Gastrocnemius medialis (tissue), 4 donors: ENCODE data around the gene NUAK2.

Experiments
- CTCF ChIP-seq, 5 experiments: fragments of 450-650 bp in 3 of 5; fragments of 200-600 bp in 2 of 5; sonication (generic) in 2 of 5; IDR thresholded peaks in 4 of 5; conservative IDR thresholded peaks in 1 of 5; 1 replicate in 4 of 5; 2 replicates in 1 of 5; pipeline ENCODE4 v1.5.1; 2016 to 2019; ENCODE audit warnings: antibody characterized with exemption in 5 of 5, mild to moderate bottlenecking in 3 of 5, moderate library complexity in 3 of 5
- POLR2A ChIP-seq, 2 donors: fragments of 450-650 bp; IDR thresholded peaks; one replicate each; pipeline ENCODE4 v1.6.1; 2017; ENCODE audit warnings: antibody characterized with exemption in 2 of 2, mild to moderate bottlenecking in 2 of 2, moderate library complexity in 2 of 2

DNA sequence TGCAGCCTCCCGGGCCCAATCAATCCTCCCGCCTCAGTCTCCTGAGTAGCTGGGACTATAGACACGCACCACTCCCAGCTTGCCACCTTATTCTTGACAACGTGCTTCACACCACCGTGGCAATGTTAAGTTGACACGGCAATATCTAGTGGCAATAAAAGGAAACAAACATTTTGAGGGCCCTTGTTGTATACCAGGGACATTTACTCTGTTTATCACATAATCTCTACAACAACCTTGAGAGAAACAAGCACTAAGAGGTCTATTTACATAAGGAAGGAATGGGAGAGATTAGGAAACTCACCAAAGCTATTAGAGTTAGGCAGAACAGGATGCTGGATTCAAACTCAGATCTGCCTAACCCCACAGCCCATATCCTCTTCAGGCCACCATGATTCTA lies 32.1 kb upstream of the NUAK2 start:
- TF ChIP-seq CTCF (IDR thresholded peaks at IDR 0.05 in 4 of 5, conservative IDR thresholded peaks at IDR 0.05 in 1 of 5) (no peak), POLR2A (IDR thresholded peaks at IDR 0.05) (no peak)
